GM12875 (cell line): ENCODE data around the gene AOAH.

Experiments
- H3K4me3 ChIP-seq: one replicate; pipeline ENCODE4 v1.5.1; 2011; ENCODE audit warnings: low read depth, low read length, control low read depth
- CTCF ChIP-seq: IDR thresholded peaks from 2 replicates; pipeline ENCODE4 v1.5.1; 2011; ENCODE audit warnings: low read depth, mild to moderate bottlenecking, control low read depth, inconsistent platforms, low read length, moderate library complexity, borderline replicate concordance; ENCODE audit not compliant: insufficient read depth

Gene AOAH

GRCh38 chr7:36657036-36657660, 67.1 kb downstream of the AOAH start:
- TF ChIP-seq CTCF = no peak
- no peak overlapping the region for H3K4me3 ChIP-seq

- no peak for TF ChIP-seq CTCF
- no peak overlapping the region for H3K4me3 ChIP-seq
Measured at GRCh38 chr7:36654436-36654835, 69.9 kb downstream of the AOAH start.

GRCh38 chr7:36653663-36654355, 70.5 kb downstream of the AOAH start:
- no peak overlapping the region for H3K4me3 ChIP-seq
- no peak for TF ChIP-seq CTCF

GRCh38 chr7:36653008-36653662, 71.2 kb downstream of the AOAH start:
- TF ChIP-seq CTCF = no peak

GRCh38 chr7:36652431-36652830, 71.9 kb downstream of the AOAH start:
- no peak overlapping the region for H3K4me3 ChIP-seq
- TF ChIP-seq CTCF = no peak

More at GRCh38 chr7:36653008-36653662, 71.2 kb downstream of the AOAH start:
- no peak overlapping the region for H3K4me3 ChIP-seq

- no peak for TF ChIP-seq CTCF
- H3K4me3 ChIP-seq = no peak overlapping the region
Measured at GRCh38 chr7:36651404-36651803, 72.9 kb downstream of the AOAH start.
